Superior temporal gyrus (tissue), 1 donor: ENCODE measurements around the gene MRPS6.

Experiments used
- DNase-seq: peaks from one replicate; pipeline ENCODE4 v3.0.0-alpha.2; 2016; ENCODE audit errors: extremely low spot score

MRPS6 gene

GRCh38 chr21:34132926-34133325, 59.5 kb downstream of the MRPS6 start:
- DNase-seq: no peak

DNA sequence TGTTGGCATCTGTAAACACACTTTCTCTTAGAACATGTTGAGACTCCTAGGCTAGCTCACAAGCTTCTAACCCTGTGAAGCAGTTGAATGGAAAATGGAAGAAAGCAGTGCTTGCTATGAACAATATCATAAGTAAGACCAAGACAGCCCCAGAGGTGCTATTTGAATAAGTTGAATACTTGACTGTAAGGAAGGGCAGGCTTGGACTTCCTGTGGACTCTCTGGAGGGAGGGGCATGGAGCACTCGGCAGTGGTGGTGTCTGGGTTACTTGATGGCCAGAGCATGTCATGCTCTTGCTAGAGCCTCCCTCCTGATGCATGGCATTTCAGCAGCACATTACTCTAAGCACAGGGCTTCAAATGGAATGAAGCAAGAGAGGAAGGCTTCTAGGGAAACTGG, 60.0 kb downstream of the MRPS6 start:
- DNase-seq: no peak

GRCh38 chr21:34133802-34134201, 60.4 kb downstream of the MRPS6 start:
- DNase-seq: no peak

DNA sequence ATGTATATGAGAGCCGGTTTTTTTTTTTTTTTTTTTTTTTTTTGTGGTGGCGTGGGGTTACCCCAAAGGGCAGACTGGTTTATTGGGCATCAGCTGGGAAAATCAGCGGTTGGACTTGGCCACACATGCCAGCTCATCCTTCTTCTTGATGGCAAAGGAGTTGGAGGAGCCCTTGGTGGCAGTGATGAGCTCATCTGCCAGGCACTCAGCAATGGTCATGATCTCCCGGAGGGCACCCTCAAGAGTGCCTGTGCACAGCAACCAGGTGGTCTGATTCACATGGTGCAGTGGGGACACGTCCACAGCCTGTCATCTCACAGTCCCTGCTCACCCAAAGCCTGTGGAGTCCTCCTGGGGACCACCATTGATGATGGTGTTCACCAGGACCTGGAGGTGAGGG, 62.0 kb downstream of the MRPS6 start:
- no peak for DNase-seq

- no peak for DNase-seq
Measured at GRCh38 chr21:34141373-34141772, 68.0 kb downstream of the MRPS6 start.

GRCh38 chr21:34143685-34144182, 70.4 kb downstream of the MRPS6 start:
- DNase-seq: no peak

DNA sequence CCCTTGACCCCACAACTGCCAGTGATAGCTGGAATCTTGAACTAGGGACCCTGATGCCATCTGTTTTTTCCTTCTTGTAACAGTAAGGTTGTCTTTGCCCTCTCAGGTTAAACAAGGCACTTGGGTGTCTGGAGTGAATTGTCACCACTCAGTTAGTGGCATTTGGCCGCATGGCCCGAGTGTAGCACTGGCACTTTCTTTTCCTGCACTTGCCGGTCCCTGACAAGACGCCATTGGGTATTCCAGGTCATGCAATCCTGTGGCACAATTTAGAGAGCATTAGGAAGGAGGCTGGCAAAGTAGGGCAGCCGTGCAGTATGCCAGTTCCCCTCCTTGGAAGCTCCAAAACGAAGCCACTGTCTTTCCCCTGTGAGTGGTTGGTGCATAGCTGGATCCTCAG, 70.8 kb downstream of the MRPS6 start:
- no peak for DNase-seq

- DNase-seq: no peak
Measured at GRCh38 chr21:34147792-34148418, 74.5 kb downstream of the MRPS6 start.

GRCh38 chr21:34148419-34148804, 75.0 kb downstream of the MRPS6 start:
- DNase-seq: no peak

GRCh38 chr21:34148826-34149558, 75.6 kb downstream of the MRPS6 start:
- DNase-seq: peak; percentile 70

- no peak for DNase-seq
Measured at GRCh38 chr21:34152500-34152899, 79.1 kb downstream of the MRPS6 start.

DNA sequence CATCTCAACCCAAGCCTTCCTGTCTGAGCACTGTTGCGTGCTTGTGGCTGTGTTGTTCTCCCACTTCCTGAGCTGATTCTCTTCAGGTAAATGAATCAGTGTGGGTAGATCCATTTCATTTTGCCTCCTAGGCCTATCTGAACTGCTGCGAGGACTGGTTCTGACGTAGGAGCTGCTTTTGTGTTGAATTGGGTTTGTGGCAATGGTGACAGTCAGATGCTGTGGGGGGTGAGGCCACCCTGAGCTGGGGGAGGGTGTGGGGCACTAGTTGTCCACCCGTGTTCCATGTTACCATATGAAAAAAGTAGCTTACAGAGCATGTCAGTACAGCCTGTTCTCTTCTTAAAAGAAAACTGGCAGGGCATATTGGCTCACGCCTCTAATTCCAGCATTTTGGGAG, 81.5 kb downstream of the MRPS6 start:
- DNase-seq: no peak

DNA sequence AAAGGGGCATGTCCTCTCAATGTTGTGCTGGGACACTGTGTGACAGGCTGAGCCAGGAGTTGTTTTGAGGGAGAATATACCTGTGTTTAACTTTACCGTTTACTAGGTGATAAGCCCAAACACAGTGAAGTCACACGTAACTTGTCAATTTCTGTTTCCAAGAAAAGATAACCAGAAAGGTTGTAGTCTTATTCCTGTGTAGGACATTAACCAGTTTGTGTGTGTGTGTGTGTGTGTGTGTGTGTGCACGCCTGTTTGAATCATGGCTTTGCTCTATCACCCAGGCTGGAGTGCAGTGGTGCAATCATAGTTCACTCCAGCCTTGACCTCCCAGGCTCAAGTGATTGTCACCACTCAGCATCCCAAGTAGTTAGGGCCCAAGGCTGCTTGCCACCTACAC, 83.6 kb downstream of the MRPS6 start:
- no peak for DNase-seq

DNA sequence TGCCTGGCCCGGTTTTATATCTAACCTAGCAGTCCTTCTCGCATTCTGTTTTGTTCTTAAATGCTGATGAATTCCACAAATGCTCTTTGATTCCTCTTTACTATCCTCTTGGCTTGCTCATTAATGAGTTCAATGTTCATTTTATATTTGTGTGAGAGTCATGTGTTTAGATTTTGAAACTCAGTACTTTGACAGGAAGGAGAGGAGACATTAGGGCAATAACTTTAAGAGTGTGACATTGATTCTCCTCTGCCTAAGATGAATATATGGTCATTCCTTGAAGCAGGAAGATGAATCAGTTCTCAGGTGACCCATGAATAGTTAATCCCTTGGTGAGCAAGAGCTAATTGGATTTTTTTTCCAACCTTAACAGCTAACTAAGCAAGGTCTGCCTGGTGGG, 84.1 kb downstream of the MRPS6 start:
- DNase-seq: no peak

- DNase-seq: no peak
Measured at GRCh38 chr21:34158866-34159835, 85.8 kb downstream of the MRPS6 start.

DNA sequence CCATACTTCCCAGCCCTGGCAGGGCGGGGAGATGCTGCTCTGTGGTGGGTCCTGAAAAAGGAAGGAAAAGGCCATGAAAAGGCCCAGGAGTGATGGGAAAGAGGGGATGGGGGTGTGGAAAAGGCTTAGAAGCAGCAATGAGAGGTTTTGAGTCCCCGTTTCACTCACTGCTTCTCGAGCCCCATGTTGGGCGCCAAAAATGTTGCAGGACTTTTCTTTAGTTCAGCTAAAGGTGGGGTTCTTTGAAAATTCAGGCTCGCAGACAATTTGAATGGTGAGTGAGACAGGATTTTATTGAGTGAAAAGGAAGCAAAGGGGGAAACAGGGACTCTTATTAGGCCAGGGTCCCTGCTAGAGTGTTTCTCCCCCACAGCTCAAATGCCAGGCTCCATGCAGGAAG, 93.1 kb downstream of the MRPS6 start:
- DNase-seq: no peak

DNA sequence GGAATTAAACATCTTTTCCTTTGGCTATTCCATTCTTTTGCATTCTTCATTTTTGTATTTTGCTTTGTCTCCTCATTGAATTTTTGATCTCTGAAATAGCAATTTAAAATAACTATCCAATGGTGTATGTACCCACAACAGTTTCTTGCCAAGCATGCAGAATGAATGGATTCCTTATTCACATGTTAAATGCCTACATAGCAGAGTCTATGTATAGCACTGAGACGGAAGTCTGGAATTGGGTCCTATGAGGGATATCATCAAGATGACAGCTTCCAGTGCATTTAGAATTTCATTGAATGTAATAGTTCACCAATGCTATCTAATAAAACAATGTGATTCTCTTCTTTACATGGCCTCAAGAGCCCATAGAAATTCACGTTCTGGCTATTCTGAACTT, 97.5 kb downstream of the MRPS6 start:
- no peak for DNase-seq

DNA sequence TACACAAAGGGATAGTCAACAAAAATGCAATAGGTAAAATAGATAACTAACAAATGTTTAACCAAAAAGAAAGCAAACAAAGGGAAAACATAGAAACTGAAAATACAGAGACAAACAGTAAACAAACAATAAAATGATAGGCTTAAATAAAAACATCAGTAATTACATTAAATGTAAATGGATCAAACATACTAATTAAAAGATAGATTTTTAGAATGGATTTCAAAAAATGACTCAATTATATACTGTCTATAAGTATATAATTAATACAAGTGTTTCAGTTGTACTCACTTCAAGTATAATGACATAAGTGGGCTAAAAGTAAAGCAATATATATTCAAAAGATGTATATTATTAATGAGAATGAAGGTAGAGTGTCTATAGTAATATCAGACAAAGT, 101.1 kb downstream of the MRPS6 start:
- no peak for DNase-seq

- no peak for DNase-seq
Measured at GRCh38 chr21:34176448-34176847, 103.1 kb downstream of the MRPS6 start.

GRCh38 chr21:34177919-34178567, 104.7 kb downstream of the MRPS6 start:
- no peak for DNase-seq

- no peak for DNase-seq
Measured at GRCh38 chr21:34179204-34179935, 106.0 kb downstream of the MRPS6 start.
